ENCODE data around the gene ZNF407. TPM values are rescaled to one million over a fixed set of nuclear protein-coding genes. Genes with fewer than 3 reads are reported as not detected.

The ZNF407 gene
- total and polyA plus RNA-seq, 8 donors, result 2.1 to 49.0 (median 14.6) TPM

GRCh38 chr18:75053028-75053629, 455.5 kb downstream of the ZNF407 start:
- no peak for TF ChIP-seq EP300 (IDR thresholded peaks at IDR 0.05)
- no peak for TF ChIP-seq POLR2A (IDR thresholded peaks at IDR 0.05)
- no peak for TF ChIP-seq CTCF (IDR thresholded peaks at IDR 0.05)
- TF ChIP-seq POLR2AphosphoS5 (IDR thresholded peaks at IDR 0.05), result no peak
- intact Hi-C loops (cut with DNase I; ENCODE audit: low total_unique reads), result no loop called here
- no peak overlapping the region for H3K4me3 ChIP-seq
- H3K36me3 ChIP-seq, result no peaks in the 10 kb centered on the region
- H3K4me1 ChIP-seq, result peaks cover 0 to 14% (median 0%) of the 10 kb centered on the region in 4 donors
- no peaks in the 10 kb centered on the region for H3K9me3 ChIP-seq
- H3K27ac ChIP-seq, result no peak overlapping the region
- DNase-seq, result no peak
- H3K27me3 ChIP-seq, result no peaks in the 10 kb centered on the region
- WGBS, 5 donors, result 82 to 95% (median 89%) methylated on average over 9 of the region's 9 CpGs

- 69 to 78% (median 75%) methylated on average over 7 of the region's 7 CpGs for WGBS, 5 donors
Measured at GRCh38 chr18:75054046-75054445, 456.4 kb downstream of the ZNF407 start.

GRCh38 chr18:75054611-75055010, 456.9 kb downstream of the ZNF407 start:
- Histone ChIP-seq H3K4me1 (peaks cover 0 to 14% (median 0%) of the 10 kb centered on the region in 4 donors), H3K27me3 (no peaks in the 10 kb centered on the region), H3K4me3 (no peak overlapping the region), H3K9me3 (no peaks in the 10 kb centered on the region), H3K27ac (no peak overlapping the region), H3K36me3 (no peaks in the 10 kb centered on the region)
- DNase-seq, result no peak
- 95 to 99% (median 96%) methylated on average over 5 of the region's 5 CpGs for WGBS, 5 donors
- intact Hi-C loops (cut with DNase I; ENCODE audit: low total_unique reads), result no loop called here
- TF ChIP-seq POLR2AphosphoS5 (IDR thresholded peaks at IDR 0.05) (no peak), EP300 (IDR thresholded peaks at IDR 0.05) (no peak), POLR2A (IDR thresholded peaks at IDR 0.05) (no peak), CTCF (IDR thresholded peaks at IDR 0.05) (no peak)

More at GRCh38 chr18:75054046-75054445, 456.4 kb downstream of the ZNF407 start:
- Histone ChIP-seq H3K9me3 (no peaks in the 10 kb centered on the region), H3K4me1 (peaks cover 0 to 14% (median 0%) of the 10 kb centered on the region in 4 donors), H3K27me3 (no peaks in the 10 kb centered on the region), H3K36me3 (no peaks in the 10 kb centered on the region), H3K27ac (no peak overlapping the region), H3K4me3 (no peak overlapping the region)
- no peak for DNase-seq
- no peak for TF ChIP-seq EP300 (IDR thresholded peaks at IDR 0.05)
- no peak for TF ChIP-seq POLR2A (IDR thresholded peaks at IDR 0.05)
- no peak for TF ChIP-seq CTCF (IDR thresholded peaks at IDR 0.05)
- no peak for TF ChIP-seq POLR2AphosphoS5 (IDR thresholded peaks at IDR 0.05)
- intact Hi-C loops (cut with DNase I; ENCODE audit: low total_unique reads), result no loop called here

- Histone ChIP-seq H3K27me3 (no peaks in the 10 kb centered on the region), H3K9me3 (no peaks in the 10 kb centered on the region), H3K36me3 (peaks cover 0 to 5% (median 3%) of the 10 kb centered on the region in 4 donors), H3K27ac (no peak overlapping the region), H3K4me3 (no peak overlapping the region), H3K4me1 (peaks cover 0 to 14% (median 0%) of the 10 kb centered on the region in 4 donors)
- no peak for TF ChIP-seq POLR2A (IDR thresholded peaks at IDR 0.05)
- TF ChIP-seq CTCF (IDR thresholded peaks at IDR 0.05), result no peak
- no peak for TF ChIP-seq EP300 (IDR thresholded peaks at IDR 0.05)
- no peak for TF ChIP-seq POLR2AphosphoS5 (IDR thresholded peaks at IDR 0.05)
- no peak for DNase-seq
- 82 to 92% (median 91%) methylated on average over 10 of the region's 10 CpGs for WGBS, 5 donors
- intact Hi-C loops (cut with DNase I; ENCODE audit: low total_unique reads), result no loop called here
Measured at GRCh38 chr18:75057169-75057960, 459.7 kb downstream of the ZNF407 start.

Measured in stomach (tissue), 9 donors.